ENCODE measurements around the gene KSR1. TPM values are rescaled to one million over a fixed set of nuclear protein-coding genes. Genes with fewer than 3 reads are reported as not detected.

Gene KSR1
- total and polyA plus RNA-seq, 2 of the 8 experiments (the other 6 are each of a cell fraction or from before 2014, with no cell fraction given) = 14.1 to 34.7 TPM

DNA sequence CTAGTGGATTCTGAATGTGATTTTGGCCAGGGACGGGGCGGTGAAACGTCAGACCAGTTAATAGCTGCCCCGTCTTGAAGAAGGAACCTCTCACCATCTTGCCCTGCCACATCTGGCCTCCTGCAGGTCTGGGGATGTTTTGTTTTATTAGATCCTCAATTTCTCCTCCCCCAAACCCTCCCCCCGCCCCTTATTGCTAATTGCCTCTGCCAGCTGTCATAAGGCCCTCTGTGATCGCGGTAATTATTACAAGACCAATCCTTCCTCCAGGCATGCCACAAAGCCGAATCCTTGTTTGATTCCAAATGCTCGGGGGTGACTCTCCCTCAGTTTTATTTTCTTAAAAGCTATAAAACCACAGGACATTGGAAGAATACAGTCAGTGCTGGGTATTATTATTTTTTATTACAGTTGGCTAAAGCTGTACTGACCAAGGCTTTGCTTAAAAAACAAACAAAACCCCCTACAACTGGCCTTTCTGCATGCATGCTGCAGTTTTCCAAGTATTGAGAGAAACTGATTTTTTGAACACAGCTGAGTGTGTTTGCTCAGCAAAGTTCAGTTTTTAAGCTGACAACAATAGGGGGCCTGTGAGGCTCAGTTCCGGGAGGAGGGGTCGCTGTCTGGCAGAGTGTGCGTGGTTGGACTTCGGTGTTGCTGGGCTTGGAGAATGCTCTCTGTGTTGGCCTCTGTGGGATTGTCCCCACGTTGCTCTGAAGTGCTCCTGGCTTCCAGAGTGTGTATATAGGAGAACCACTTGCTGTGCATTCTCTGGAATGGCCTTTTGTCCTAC is 1.7 kb downstream of the KSR1 start:
- ChIA-PET CTCF (ENCODE audit: partially characterized antibody) (interaction anchor here (0.6 to 17.4 kb wide), 22 partner anchors 10 to 197 kb away, joined by 3 to 209 read pairs (median 4); no protein-coding TSS in a partner anchor), POLR2A (ENCODE audit: partially characterized antibody) (interaction anchor here (0.7 to 1.7 kb wide), 9 partner anchors 9 to 117 kb away, joined by 3 to 6 read pairs (median 4); no protein-coding TSS in a partner anchor)
- Histone ChIP-seq H3K9me3 (ENCODE audit: insufficient read depth in 2 of 2, low read depth in 1 of 2, low read length in 1 of 2) (no peaks in the 10 kb centered on the region), H3K18ac (ENCODE audit: extremely low read depth, low read length) (no peak overlapping the region), H3K23me2 (ENCODE audit: low read depth, low read length) (peaks cover 13% of the 10 kb centered on the region; the same call in 1 of the 2 replicates), H2BK20ac (ENCODE audit: low read length) (no peak overlapping the region), H3K27ac (ENCODE audit: low read depth, low read length) (no peak overlapping the region), H3K23ac (ENCODE audit: insufficient read length) (no peak overlapping the region), H4K5ac (ENCODE audit: insufficient read length, low read depth, low read length) (no peak overlapping the region), H3K4me1 (replicated peaks in 1 of 4; ENCODE audit: control insufficient read depth in 3 of 4, insufficient read depth in 4 of 4, low read length in 3 of 4) (peaks cover 2 to 30% (median 11%) of the 10 kb centered on the region in 4 experiments), H2BK5ac (ENCODE audit: low read depth, low read length) (no peak overlapping the region), H4K91ac (replicated peaks; ENCODE audit: insufficient read length, low read length) (no peak overlapping the region), H3K79me1 (ENCODE audit: low read depth, low read length) (peaks cover 16% of the 10 kb centered on the region), H3K4me2 (ENCODE audit: insufficient read depth in 1 of 2, low read depth in 2 of 2, low read length in 2 of 2) (peak overlapping the region; percentile 76 to 95), H2BK15ac (ENCODE audit: low read length) (no peak overlapping the region), H3K56ac (replicated peaks; ENCODE audit: insufficient read length, low read depth, low read length) (no peak overlapping the region), H3K9ac (replicated peaks in 1 of 4; ENCODE audit: extremely low read depth in 1 of 4, low read depth in 3 of 4, low read length in 3 of 4) (peak overlapping the region in 2 of 4 experiments; percentile 13 to 16; a peak in 3 of 7 replicates), H2BK12ac (ENCODE audit: low read depth, low read length) (peak overlapping the region; percentile 20; the same call in 1 of the 2 replicates), H3K27me3 (replicated peaks in 1 of 4; ENCODE audit: control insufficient read depth in 3 of 4, extremely low read depth in 1 of 4, insufficient read depth in 3 of 4, low read length in 3 of 4) (peaks cover 0 to 9% (median 5%) of the 10 kb centered on the region in 4 experiments; a peak in 4 of 7 replicates), H3K4ac (replicated peaks; ENCODE audit: insufficient read length, low read depth, low read length) (no peak overlapping the region), H2BK120ac (replicated peaks; ENCODE audit: low read depth, low read length) (no peak overlapping the region), H3K14ac (ENCODE audit: insufficient read length) (no peak overlapping the region), H2AK5ac (ENCODE audit: low read depth, low read length) (no peak overlapping the region), H2AFZ (ENCODE audit: low read length) (no peak overlapping the region), H4K8ac (ENCODE audit: extremely low read depth, insufficient read depth, low read length) (no peak overlapping the region), H3K36me3 (ENCODE audit: control insufficient read depth in 2 of 4, insufficient read depth in 4 of 4, low read length in 3 of 4) (no peaks in the 10 kb centered on the region), H3K79me2 (ENCODE audit: control insufficient read depth in 1 of 2, insufficient read depth in 2 of 2, low read length in 2 of 2) (peaks cover 3 to 60% of the 10 kb centered on the region in 2 experiments; a peak in 2 of 4 replicates), H3K4me3 (ENCODE audit: extremely low read depth in 1 of 4, insufficient read depth in 2 of 4, low read depth in 3 of 4, low read length in 4 of 4) (peak overlapping the region; percentile 50 to 82 (median 64); a peak in 7 of 8 replicates), H4K20me1 (replicated peaks in 1 of 2; ENCODE audit: control insufficient read depth in 1 of 2, insufficient read depth in 2 of 2, low read length in 2 of 2) (peaks cover 10 to 29% of the 10 kb centered on the region in 2 experiments)
- 26% methylated on average over 14 of the region's 14 CpGs; no CpG with 5 or more reads in 1 of the 2 experiments for WGBS, 2 experiments (ENCODE audit: extremely low coverage in 1 of 2, insufficient coverage in 1 of 2, insufficient read length in 1 of 2, insufficient replicate concordance in 2 of 2, low coverage in 1 of 2, low lambda C conversion rate in 2 of 2, missing lambda C conversion rate in 1 of 2)
- TF ChIP-seq POLR2A (IDR thresholded peaks at IDR 0.05; ENCODE audit: control extremely low read depth in 1 of 2, low read depth in 2 of 2, low read length in 2 of 2) (peak in 1 of 2 experiments; percentile 40; a peak in 1 of 3 replicates), GTF2F1 (IDR thresholded peaks at IDR 0.05; ENCODE audit: borderline replicate concordance, low read depth, low read length) (no peak)
- no peak for FAIRE-seq
- DNase-seq (ENCODE audit: low read depth in 1 of 2, low spot score in 2 of 2) = no peak

Data from H1 (cell line).